ENCODE measurements around the gene LPIN1. TPM values are rescaled to one million over a fixed set of nuclear protein-coding genes. Genes with fewer than 3 reads are reported as not detected.

The LPIN1 gene
- total RNA-seq, 1 experiment from 2014 or later, result 4.4 TPM

DNA sequence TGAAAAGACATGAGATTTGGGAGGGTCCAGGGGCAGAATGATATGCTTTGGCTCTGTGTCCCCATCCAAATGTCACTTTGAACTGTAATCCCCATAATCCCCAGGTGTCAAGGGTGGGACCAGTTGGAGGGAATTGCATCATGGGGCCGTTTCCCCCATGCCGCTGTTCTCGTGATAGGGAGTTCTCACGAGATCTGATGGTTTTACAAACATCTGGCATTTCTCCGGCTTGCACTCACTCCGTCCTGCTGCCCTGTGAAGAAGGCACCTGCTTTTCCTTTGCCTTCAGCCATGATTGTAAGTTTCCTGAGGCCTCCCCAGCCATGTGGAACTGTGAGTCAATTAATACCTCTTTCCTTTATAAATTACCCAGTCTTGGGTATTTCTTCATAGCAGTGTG lies 51.4 kb downstream of the LPIN1 start:
- H3K23me2 ChIP-seq (ENCODE audit: insufficient read length, low read depth, low read length, poor library complexity, severe bottlenecking), result no peaks in the 10 kb centered on the region
- no peaks in the 10 kb centered on the region for H3K9me3 Mint-ChIP-seq
- H3K36me3 Mint-ChIP-seq (ENCODE audit: insufficient read depth in 1 of 3, low read depth in 3 of 3), result peaks cover 5 to 25% (median 13%) of the 10 kb centered on the region in 3 experiments; a peak in 6 of 7 replicates

More for the DNA sequence above, 51.4 kb downstream of the LPIN1 start:
- Histone ChIP-seq H3K79me1 (ENCODE audit: insufficient read depth, low read depth, low read length, poor library complexity, severe bottlenecking) (no peaks in the 10 kb centered on the region), H2BK20ac (ENCODE audit: low read depth, low read length, poor library complexity, severe bottlenecking) (no peak overlapping the region), H3K23ac (ENCODE audit: insufficient read length, low read depth, low read length) (no peak overlapping the region), H3K4ac (ENCODE audit: low read depth, low read length) (no peak overlapping the region), H3K18ac (ENCODE audit: insufficient read length, low read depth, low read length) (no peak overlapping the region), H2BK12ac (ENCODE audit: insufficient read length, low read depth, low read length) (no peak overlapping the region), H3K79me2 (ENCODE audit: insufficient read depth, low read length) (no peaks in the 10 kb centered on the region), H3K27me3 (ENCODE audit: insufficient read depth, low read length) (no peaks in the 10 kb centered on the region), H4K8ac (replicated peaks; ENCODE audit: insufficient read length, low read depth, low read length) (no peak overlapping the region), H3K14ac (ENCODE audit: insufficient read depth, low read length) (no peak overlapping the region), H2BK15ac (ENCODE audit: low read depth, low read length) (no peak overlapping the region), H2BK120ac (ENCODE audit: low read depth, low read length, poor library complexity, severe bottlenecking) (no peak overlapping the region), H3K4me2 (ENCODE audit: insufficient read depth, insufficient read length, low read length) (no peak overlapping the region), H2AK5ac (ENCODE audit: insufficient read length, low read length) (no peak overlapping the region), H3K9me3 (ENCODE audit: control insufficient read depth, low read depth, low read length) (no peaks in the 10 kb centered on the region), H2BK5ac (ENCODE audit: insufficient read length, low read length) (no peak overlapping the region), H3K9ac (ENCODE audit: extremely low read depth, insufficient read length, low read length) (no peak overlapping the region), H4K5ac (ENCODE audit: insufficient read length, low read depth, low read length) (no peak overlapping the region), H4K20me1 (ENCODE audit: control insufficient read depth, insufficient read depth, insufficient read length) (no peaks in the 10 kb centered on the region), H3T11ph (ENCODE audit: low read length) (no peak overlapping the region), H4K91ac (ENCODE audit: insufficient read length, low read depth, low read length) (no peak overlapping the region), H3K56ac (ENCODE audit: insufficient read length, low read depth, low read length) (no peak overlapping the region), H3K4me1 (ENCODE audit: insufficient read depth, low read length) (no peaks in the 10 kb centered on the region), H3K27ac (ENCODE audit: insufficient read length, low read depth, low read length) (no peak overlapping the region), H2AFZ (ENCODE audit: low read length) (no peak overlapping the region)
- no peaks in the 10 kb centered on the region for H3K27me3 Mint-ChIP-seq (ENCODE audit: low read depth)
- DNase-seq, result no peak
- TF ChIP-seq CTCF (conservative IDR thresholded peaks at IDR 0.05), result no peak
- whole genome bisulfite sequencing (ENCODE audit: extremely low coverage, insufficient read length, low lambda C conversion rate), result no CpG with 5 or more reads among the region's 6 CpGs
- no peaks in the 10 kb centered on the region for H3K4me1 Mint-ChIP-seq
- H3K4me3 Mint-ChIP-seq, result no peak overlapping the region
- no peak overlapping the region for H3K27ac Mint-ChIP-seq

All from H9 (cell line).